Measurements from ENCODE around the gene MYO5B.

DNA sequence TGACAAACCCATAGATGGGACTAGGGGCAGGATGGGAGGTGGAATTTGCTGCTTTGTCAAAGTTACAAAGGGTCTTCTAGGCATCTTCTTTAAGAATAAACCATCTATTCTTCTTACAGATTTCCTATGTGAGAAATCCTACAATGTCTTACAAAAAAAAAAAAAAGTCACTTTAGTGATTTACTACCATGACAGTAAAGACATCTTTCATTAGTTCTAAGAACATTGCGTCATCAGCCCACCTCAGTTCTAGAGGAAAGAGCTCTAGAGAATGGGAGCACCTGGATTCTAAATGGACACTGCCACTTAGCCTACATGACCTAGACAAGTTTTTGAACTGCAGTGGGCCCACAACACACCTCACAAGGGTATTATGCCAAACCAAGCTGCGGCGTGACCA, 172.0 kb downstream of the MYO5B start:
- TF ChIP-seq CTCF (IDR thresholded peaks at IDR 0.05), result no peak
- TF ChIP-seq EZH2phosphoT487 (IDR thresholded peaks at IDR 0.05), result no peak
